ENCODE measurements around the gene CCDC85C. TPM values are rescaled to one million over a fixed set of nuclear protein-coding genes. Genes with fewer than 3 reads are reported as not detected.

Gene CCDC85C
- total and polyA plus RNA-seq, 7 donors = 1.8 to 21.0 (median 7.9) TPM

- Histone ChIP-seq H3K4me1 (peaks cover 68% of the 10 kb centered on the region), H3K27me3 (ENCODE audit: insufficient read depth in 3 of 3, low read length in 2 of 3) (no peaks in the 10 kb centered on the region), H3K27ac (no peak overlapping the region), H3K4me3 (no peak overlapping the region), H3K36me3 (ENCODE audit: insufficient read depth in 1 of 2, low read depth in 1 of 2) (peaks cover 0 to 16% of the 10 kb centered on the region in 2 donors), H3K9me3 (no peaks in the 10 kb centered on the region)
- no peak for ATAC-seq
- no peak for DNase-seq
- 69 to 73% (median 71%) methylated on average over 8 of the region's 8 CpGs for WGBS, 3 donors
- TF ChIP-seq CTCF (IDR thresholded peaks at IDR 0.05) = no peak
- intact Hi-C loops (cut with DNase I) = no loop called here
Measured at GRCh38 chr14:99468836-99469592, 135.0 kb downstream of the CCDC85C start.

- intact Hi-C loops (cut with DNase I) = no loop called here
- H3K36me3 ChIP-seq (ENCODE audit: insufficient read depth in 1 of 2, low read depth in 1 of 2) = peaks cover 0 to 22% of the 10 kb centered on the region in 2 donors
- no peak for DNase-seq
- peak overlapping the region; percentile 69 for H3K27ac ChIP-seq
- H3K27me3 ChIP-seq (ENCODE audit: insufficient read depth in 3 of 3, low read length in 2 of 3) = no peaks in the 10 kb centered on the region
- no peaks in the 10 kb centered on the region for H3K9me3 ChIP-seq
- H3K4me3 ChIP-seq = no peak overlapping the region
- peak in 1 of 4 donors; percentile 18 for ATAC-seq
- 65 to 76% (median 66%) methylated on average over 4 of the region's 4 CpGs for WGBS, 3 donors
- peaks cover 68% of the 10 kb centered on the region for H3K4me1 ChIP-seq
- TF ChIP-seq CTCF (IDR thresholded peaks at IDR 0.05) = no peak
Measured at GRCh38 chr14:99468081-99468480, 135.9 kb downstream of the CCDC85C start.

GRCh38 chr14:99467336-99468078 is 136.5 kb downstream of the CCDC85C start:
- H3K36me3 ChIP-seq (ENCODE audit: insufficient read depth in 1 of 2, low read depth in 1 of 2) = peaks cover 0 to 28% of the 10 kb centered on the region in 2 donors
- 32 to 36% (median 35%) methylated on average over 9 of the region's 9 CpGs for WGBS, 3 donors
- H3K27ac ChIP-seq = peak overlapping the region; percentile 69
- no peak overlapping the region for H3K4me3 ChIP-seq
- H3K4me1 ChIP-seq = peaks cover 62% of the 10 kb centered on the region
- peak; percentile 69 to 83 (median 74) for ATAC-seq
- no peaks in the 10 kb centered on the region for H3K9me3 ChIP-seq
- intact Hi-C loops (cut with DNase I) = no loop called here
- no peak for TF ChIP-seq CTCF (IDR thresholded peaks at IDR 0.05)
- no peaks in the 10 kb centered on the region for H3K27me3 ChIP-seq (ENCODE audit: insufficient read depth in 3 of 3, low read length in 2 of 3)
- no peak for DNase-seq

GRCh38 chr14:99466758-99467157 is 137.2 kb downstream of the CCDC85C start:
- 81 to 93% (median 84%) methylated on average over 3 of the region's 3 CpGs for WGBS, 3 donors
- H3K4me3 ChIP-seq = no peak overlapping the region
- H3K4me1 ChIP-seq = peaks cover 56% of the 10 kb centered on the region
- H3K36me3 ChIP-seq (ENCODE audit: insufficient read depth in 1 of 2, low read depth in 1 of 2) = peaks cover 0 to 35% of the 10 kb centered on the region in 2 donors
- ATAC-seq = no peak
- TF ChIP-seq CTCF (IDR thresholded peaks at IDR 0.05) = no peak
- DNase-seq = no peak
- H3K9me3 ChIP-seq = no peaks in the 10 kb centered on the region
- H3K27me3 ChIP-seq (ENCODE audit: insufficient read depth in 3 of 3, low read length in 2 of 3) = no peaks in the 10 kb centered on the region
- H3K27ac ChIP-seq = no peak overlapping the region
- intact Hi-C loops (cut with DNase I) = no loop called here
